MCF 10A (cell line): ENCODE results near the gene URAD. TPM values are rescaled to one million over a fixed set of nuclear protein-coding genes. Genes with fewer than 3 reads are reported as not detected.
A peak's percentile ranks its signal among the peaks of the same experiment; 100 is the strongest.

Experiments
- BruUV-seq: library from RNA; stranded (reverse); fragments of 400-500 nt; replicated peaks from 2 replicates; lab custom pipeline; 2021; lab: Mats Ljungman, UMichigan
- CTCF ChIA-PET: fragments of 300-600 bp; sonication (Branson Sonifier 250); formaldehyde crosslinking; extraction: SDS; loops from one replicate; lab custom pipeline; 2021; ENCODE audit warnings: antibody characterized with exemption, inconsistent platforms; lab: Yijun Ruan, JAX
- POLR2A ChIA-PET: fragments of 300-600, 350-650 bp; sonication (Branson Sonifier 250); formaldehyde crosslinking; extraction: SDS; loops from one replicate; lab custom pipeline; 2020; ENCODE audit warnings: antibody characterized with exemption, inconsistent platforms; lab: Yijun Ruan, JAX
- DNase-seq: peaks from one replicate; pipeline ENCODE4 v3.0.0-alpha.2; 2018; ENCODE audit not compliant: unreplicated experiment
- H3K27ac Mint-ChIP-seq: one replicate; pipeline ENCODE4 v1.8.0; 2022; ENCODE audit warnings: mild to moderate bottlenecking, low read depth, mixed read lengths; ENCODE audit not compliant: unreplicated experiment
- H3K27me3 Mint-ChIP-seq: one replicate; pipeline ENCODE4 v1.8.0; 2022; ENCODE audit warnings: mixed read lengths; ENCODE audit not compliant: insufficient read depth, unreplicated experiment
- H3K36me3 Mint-ChIP-seq: one replicate; pipeline ENCODE4 v1.8.0; 2022; ENCODE audit warnings: mild to moderate bottlenecking, moderate library complexity, mixed read lengths; ENCODE audit not compliant: insufficient read depth, unreplicated experiment
- H3K4me1 Mint-ChIP-seq: one replicate; pipeline ENCODE4 v1.8.0; 2022; ENCODE audit warnings: mixed read lengths; ENCODE audit not compliant: insufficient read depth, unreplicated experiment
- H3K4me3 Mint-ChIP-seq: one replicate; pipeline ENCODE4 v1.8.0; 2022; ENCODE audit warnings: mild to moderate bottlenecking, moderate library complexity, mixed read lengths; ENCODE audit not compliant: unreplicated experiment
- H3K9me3 Mint-ChIP-seq: one replicate; pipeline ENCODE4 v1.8.0; 2022; ENCODE audit warnings: mixed read lengths; ENCODE audit not compliant: unreplicated experiment
- CTCF ChIP-seq: fragments of 200-600 bp; IDR thresholded peaks from one replicate; pipeline ENCODE4 v1.8.0; 2022; ENCODE audit warnings: antibody characterized with exemption, mild to moderate bottlenecking; ENCODE audit not compliant: unreplicated experiment
- intact Hi-C: fragments of 100-400 bp; cut with micrococcal nuclease; formaldehyde crosslinking; loops from 2 replicates; pipeline ENCODE4 v1.14.1; 2022
- total RNA-seq: library from RNA; stranded (reverse); gene quantifications from 2 replicates; pipeline ENCODE4 v1.2.3, GENCODE V29; 2022

The URAD gene
- total RNA-seq, 1 experiment from 2014 or later: not detected

DNA sequence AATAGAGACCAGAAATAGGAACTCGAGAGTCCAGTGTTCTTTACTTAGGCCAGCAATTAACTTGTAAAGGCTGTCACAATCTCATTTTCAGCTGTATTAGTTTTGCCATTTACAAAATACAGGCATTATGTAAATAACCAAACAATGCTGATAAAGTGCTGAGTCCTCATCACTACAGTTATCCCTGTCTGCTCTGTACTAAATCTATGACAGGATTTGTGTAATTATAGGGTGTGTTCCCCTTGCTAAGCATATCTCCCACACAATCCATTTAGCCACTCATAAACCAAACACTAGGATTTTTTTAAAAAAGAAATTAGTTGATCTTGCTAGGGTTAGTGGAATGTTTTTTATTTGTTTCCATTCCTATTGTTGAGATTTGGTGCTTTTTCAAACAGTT is 45.5 kb downstream of the URAD start:
- Mint-ChIP-seq H3K27ac (no peak overlapping the region), H3K4me3 (no peak overlapping the region), H3K9me3 (peaks cover 6% of the 10 kb centered on the region), H3K4me1 (no peaks in the 10 kb centered on the region), H3K27me3 (no peaks in the 10 kb centered on the region), H3K36me3 (no peaks in the 10 kb centered on the region)
- no peak for DNase-seq
- intact Hi-C loops: no loop called here
- TF ChIP-seq CTCF: no peak
- POLR2A ChIA-PET: no interaction called here
- CTCF ChIA-PET: interaction anchor here (0.7 to 1.7 kb wide), 4 partner anchors 11 to 439 kb away, joined by 4 to 6 read pairs (median 4); no protein-coding TSS in a partner anchor
- no TSS peak for BruUV-seq

GRCh38 chr13:27933580-27934328 is 54.7 kb downstream of the URAD start:
- no peaks in the 10 kb centered on the region for H3K36me3 Mint-ChIP-seq
- peaks cover 17% of the 10 kb centered on the region for H3K27me3 Mint-ChIP-seq
- ChIA-PET POLR2A (interaction anchor here (0.8 kb wide), 1 partner anchor 12 kb away, joined by 3 read pairs; no protein-coding TSS in a partner anchor), CTCF (interaction anchor here (0.6 to 1.3 kb wide), 6 partner anchors 20 to 1764 kb away, joined by 3 to 4 read pairs (median 3); no protein-coding TSS in a partner anchor)
- H3K9me3 Mint-ChIP-seq: no peaks in the 10 kb centered on the region
- no peak overlapping the region for H3K4me3 Mint-ChIP-seq
- intact Hi-C loops: no loop called here
- no TSS peak for BruUV-seq
- DNase-seq: no peak
- no peak for TF ChIP-seq CTCF
- H3K27ac Mint-ChIP-seq: no peak overlapping the region
- no peaks in the 10 kb centered on the region for H3K4me1 Mint-ChIP-seq

GRCh38 chr13:27933118-27933517 is 55.4 kb downstream of the URAD start:
- no peaks in the 10 kb centered on the region for H3K9me3 Mint-ChIP-seq
- peaks cover 1% of the 10 kb centered on the region for H3K36me3 Mint-ChIP-seq
- POLR2A ChIA-PET: interaction anchor here (0.8 kb wide), 1 partner anchor 12 kb away, joined by 3 read pairs; no protein-coding TSS in a partner anchor
- intact Hi-C loops: no loop called here
- no peaks in the 10 kb centered on the region for H3K4me1 Mint-ChIP-seq
- no peak for DNase-seq
- no TSS peak for BruUV-seq
- peaks cover 24% of the 10 kb centered on the region for H3K27me3 Mint-ChIP-seq
- no peak overlapping the region for H3K4me3 Mint-ChIP-seq
- CTCF ChIA-PET: interaction anchor here (0.6 to 1.3 kb wide), 5 partner anchors 20 to 1438 kb away, joined by 3 to 4 read pairs (median 3); no protein-coding TSS in a partner anchor
- TF ChIP-seq CTCF: no peak
- H3K27ac Mint-ChIP-seq: no peak overlapping the region

- CTCF ChIA-PET: interaction anchor here (0.6 to 0.7 kb wide), 2 partner anchors 11 to 1041 kb away, joined by 3 to 4 read pairs; no protein-coding TSS in a partner anchor
- peak overlapping the region; percentile 1 for H3K27ac Mint-ChIP-seq
- BruUV-seq: no TSS peak
These were observed 58.6 kb downstream of the URAD start for GRCh38 chr13:27929868-27930267.

More at GRCh38 chr13:27929868-27930267, 58.6 kb downstream of the URAD start:
- POLR2A ChIA-PET: no interaction called here
- no peaks in the 10 kb centered on the region for H3K9me3 Mint-ChIP-seq
- intact Hi-C loops: no loop called here
- no peak for DNase-seq
- peaks cover 6% of the 10 kb centered on the region for H3K36me3 Mint-ChIP-seq
- TF ChIP-seq CTCF: no peak
- H3K27me3 Mint-ChIP-seq: peaks cover 54% of the 10 kb centered on the region
- no peaks in the 10 kb centered on the region for H3K4me1 Mint-ChIP-seq
- H3K4me3 Mint-ChIP-seq: no peak overlapping the region
